GM04504 (cell line): ENCODE measurements around the gene VAV3.

Experiments
- DNase-seq: peaks from one replicate; pipeline ENCODE4 v3.0.0-alpha.2; 2012; ENCODE audit warnings: low read depth

The VAV3 gene

GRCh38 chr1:107972391-107973180 lies 7.6 kb upstream of the VAV3 start:
- no peak for DNase-seq

GRCh38 chr1:107966550-107966949 lies 1.6 kb upstream of the VAV3 start:
- no peak for DNase-seq

- no peak for DNase-seq
Observed at GRCh38 chr1:107964336-107965109, 457 bp downstream of the VAV3 start.

GRCh38 chr1:107963601-107964335 lies 1.2 kb downstream of the VAV3 start:
- DNase-seq: no peak

- no peak for DNase-seq
Observed at GRCh38 chr1:107963008-107963407, 2.0 kb downstream of the VAV3 start.

GRCh38 chr1:107954719-107955415 lies 10.1 kb downstream of the VAV3 start:
- DNase-seq: no peak

GRCh38 chr1:107954126-107954525 lies 10.9 kb downstream of the VAV3 start:
- DNase-seq: no peak

- no peak for DNase-seq
Observed at GRCh38 chr1:107953556-107953955, 11.4 kb downstream of the VAV3 start.

- no peak for DNase-seq
Observed at GRCh38 chr1:107952989-107953388, 12.0 kb downstream of the VAV3 start.

- no peak for DNase-seq
Observed at GRCh38 chr1:107950464-107950863, 14.5 kb downstream of the VAV3 start.

GRCh38 chr1:107949467-107950253 lies 15.3 kb downstream of the VAV3 start:
- DNase-seq: no peak

GRCh38 chr1:107946794-107947193 lies 18.2 kb downstream of the VAV3 start:
- DNase-seq: no peak

- no peak for DNase-seq
Observed at GRCh38 chr1:107943694-107944093, 21.3 kb downstream of the VAV3 start.

GRCh38 chr1:107942814-107943213 lies 22.2 kb downstream of the VAV3 start:
- no peak for DNase-seq

- no peak for DNase-seq
Observed at GRCh38 chr1:107941531-107941930, 23.4 kb downstream of the VAV3 start.

GRCh38 chr1:107941123-107941522 lies 23.9 kb downstream of the VAV3 start:
- DNase-seq: peak; percentile 58

- no peak for DNase-seq
Observed at GRCh38 chr1:107940701-107941100, 24.3 kb downstream of the VAV3 start.

- no peak for DNase-seq
Observed at GRCh38 chr1:107940017-107940577, 24.9 kb downstream of the VAV3 start.

GRCh38 chr1:107939256-107939655 lies 25.7 kb downstream of the VAV3 start:
- DNase-seq: no peak

GRCh38 chr1:107936498-107937481 lies 28.2 kb downstream of the VAV3 start:
- peak; percentile 94 for DNase-seq
